D341Med (cell line): ENCODE data around the gene JPH3.

Experiments
- DNase-seq: peaks from one replicate; pipeline ENCODE4 v3.0.0; 2012; ENCODE audit warnings: low spot score

JPH3 gene

DNA sequence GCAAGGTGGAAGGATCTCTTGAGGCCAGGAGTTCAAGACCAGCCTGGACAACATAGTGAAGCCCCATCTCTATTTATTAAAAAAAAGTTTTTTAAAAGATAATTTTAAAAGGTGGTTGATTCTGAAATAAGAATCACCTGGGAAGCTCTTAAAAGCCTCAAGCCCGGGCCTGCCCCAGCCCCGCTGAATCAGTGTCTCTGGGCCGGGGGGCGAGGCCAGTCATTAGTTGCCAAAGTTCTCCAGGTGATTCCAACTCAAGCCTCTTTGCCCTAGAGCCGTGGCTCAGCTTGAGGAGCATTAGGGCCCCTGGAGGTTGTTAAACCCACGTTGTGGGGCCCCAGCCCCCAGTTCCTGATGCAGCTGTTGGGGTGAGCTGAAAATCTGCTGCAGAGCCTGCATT, 24.6 kb downstream of the JPH3 start:
- DNase-seq = no peak

DNA sequence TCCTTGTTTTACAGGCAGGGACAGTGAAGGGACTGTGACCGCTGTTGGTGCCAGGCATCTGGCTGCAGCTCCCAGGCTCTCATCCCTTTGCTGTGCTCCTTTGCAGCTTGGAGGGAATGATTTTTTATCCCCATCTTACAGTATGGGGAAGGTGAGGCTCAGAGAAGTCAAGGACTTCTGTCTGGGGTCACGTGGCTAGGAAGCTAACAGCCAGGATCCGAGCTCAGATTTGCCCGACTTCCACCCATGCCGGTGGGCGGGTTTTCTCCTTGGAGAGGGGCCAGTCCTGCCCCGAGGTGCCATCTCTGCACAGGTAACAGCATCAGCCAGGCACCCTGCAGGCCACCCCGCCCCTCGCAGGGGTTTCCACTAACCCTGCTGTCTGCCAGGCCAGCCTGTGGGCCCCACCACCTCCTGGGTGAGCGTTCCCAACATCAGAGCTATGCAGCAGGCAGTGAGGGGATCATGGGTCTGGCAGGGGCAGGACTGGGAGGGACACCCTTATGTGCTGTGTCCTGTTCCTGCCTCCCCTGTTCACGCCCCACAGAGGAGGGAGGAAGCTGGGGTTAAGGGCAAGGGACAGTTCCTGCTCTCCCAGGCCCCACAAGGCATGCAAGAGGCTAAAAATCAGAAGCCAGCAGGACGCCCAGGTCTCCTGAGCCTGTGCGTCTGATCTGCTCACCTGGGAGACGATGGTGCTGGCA, 25.4 kb downstream of the JPH3 start:
- DNase-seq = no peak

DNA sequence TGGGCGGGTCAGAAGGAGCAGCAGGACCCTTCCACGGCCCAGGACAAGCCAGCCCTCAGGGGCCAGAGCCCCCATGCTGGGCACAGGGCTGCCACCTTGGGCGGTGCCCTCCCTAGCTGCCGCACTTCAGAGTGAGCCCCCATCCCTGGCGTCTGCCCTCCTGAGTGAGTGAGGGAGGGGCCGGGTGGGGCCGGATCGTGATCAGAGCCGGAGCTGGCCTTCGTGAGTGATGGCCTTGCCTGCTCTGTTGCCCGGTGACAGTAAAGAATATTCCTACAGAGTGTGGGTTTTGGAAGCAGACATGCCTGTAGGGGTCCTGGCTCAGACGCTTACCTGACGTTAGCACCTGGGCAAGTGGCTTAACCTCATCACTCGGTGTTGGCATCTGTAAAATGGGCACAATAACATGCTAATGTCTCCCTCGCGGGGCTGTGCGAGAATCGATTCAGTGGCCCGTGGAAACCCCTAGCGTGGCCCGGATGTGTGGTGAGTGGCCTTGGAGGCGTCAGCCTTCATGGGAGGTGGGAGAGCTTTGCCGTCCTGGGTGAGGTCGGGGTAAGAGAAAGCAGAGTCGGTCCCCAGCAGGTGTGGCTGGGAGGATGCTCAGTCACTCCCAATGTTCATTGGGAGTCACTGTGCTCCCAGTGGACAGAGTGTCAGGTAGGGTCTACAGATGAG, 26.1 kb downstream of the JPH3 start:
- no peak for DNase-seq

DNA sequence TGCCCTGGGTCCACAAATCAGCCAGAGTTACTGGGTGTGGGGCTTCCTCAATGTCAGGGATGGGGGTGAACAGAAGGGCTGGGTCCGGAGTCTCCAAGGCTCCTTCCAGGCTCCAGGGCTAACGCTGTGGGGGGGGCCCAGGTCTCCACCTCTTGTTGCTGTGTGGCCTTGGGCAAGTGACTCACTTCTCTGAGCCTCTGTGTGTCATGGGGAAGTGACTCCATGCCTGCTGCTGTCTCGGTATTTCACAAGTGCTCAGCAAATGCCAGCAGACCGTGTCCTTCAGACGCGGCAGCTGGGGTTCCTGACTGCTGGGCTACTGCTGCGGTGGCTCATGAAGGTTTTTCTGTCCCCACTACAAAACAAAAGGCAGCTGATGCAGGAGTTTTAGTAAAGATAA, 26.6 kb downstream of the JPH3 start:
- DNase-seq = no peak

DNA sequence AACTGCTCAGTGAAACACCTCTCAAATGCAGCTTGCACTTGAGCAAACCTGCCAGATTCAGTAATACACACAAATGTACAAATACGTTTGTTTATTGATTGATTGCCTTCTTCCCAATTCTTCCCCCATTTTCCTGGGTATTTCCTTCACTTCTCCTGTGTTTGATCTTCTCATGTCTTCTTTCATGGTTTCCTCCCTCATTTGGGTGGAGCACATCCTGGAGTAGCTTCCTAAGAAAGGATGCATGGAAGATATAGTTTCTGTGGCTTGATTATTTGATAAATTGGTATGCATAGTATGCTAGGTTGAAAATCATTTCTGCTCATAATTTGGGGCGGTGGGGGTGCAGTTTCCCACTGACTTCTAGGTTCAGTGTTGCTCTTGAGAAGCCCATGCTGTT, 28.8 kb downstream of the JPH3 start:
- DNase-seq = no peak

DNA sequence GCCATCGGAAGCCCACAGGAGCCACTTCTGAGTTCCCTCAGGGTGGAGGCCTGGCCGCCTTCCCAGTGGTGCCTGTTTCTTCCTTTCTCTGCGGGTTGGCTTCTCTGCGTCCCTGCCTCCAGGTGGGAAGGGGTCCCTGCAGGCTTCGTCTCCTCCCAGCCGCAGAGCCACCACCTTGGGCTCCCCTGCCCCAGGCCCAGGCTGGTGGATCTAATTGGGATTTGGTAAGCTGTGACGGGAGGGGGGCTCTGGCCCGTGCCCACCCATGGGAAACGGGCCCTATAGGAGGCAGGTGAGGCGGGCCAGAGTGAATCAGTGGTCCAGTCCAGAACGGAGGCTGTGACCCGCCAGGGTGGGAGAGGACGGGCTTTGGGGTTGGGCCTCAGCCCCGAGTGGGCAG, 32.1 kb downstream of the JPH3 start:
- no peak for DNase-seq

DNA sequence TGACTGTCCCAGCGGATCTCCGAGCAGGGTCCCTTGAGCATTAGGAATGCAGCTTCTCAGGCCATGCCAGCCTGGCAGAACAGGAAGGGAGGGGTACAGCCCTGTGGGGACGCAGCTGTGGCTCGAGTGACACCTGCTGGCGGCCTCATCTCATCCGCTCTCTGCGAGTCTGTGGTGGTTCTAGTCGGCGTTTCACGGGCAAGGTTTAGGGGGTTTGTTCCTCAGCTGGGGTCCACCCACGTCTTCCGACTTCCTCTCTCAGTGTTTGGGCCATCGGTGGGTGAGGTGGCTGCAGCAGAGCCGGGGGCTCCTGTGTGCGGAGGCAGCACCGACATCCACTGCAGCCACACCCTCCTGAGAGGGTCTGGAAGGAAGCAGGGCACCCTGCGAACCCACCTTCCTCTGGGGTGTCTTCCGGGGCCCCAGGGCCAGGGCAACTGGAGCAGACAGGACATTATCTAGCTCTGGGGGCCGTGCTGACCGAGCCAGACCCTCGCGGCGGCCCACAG, 33.3 kb downstream of the JPH3 start:
- peak; percentile 89 for DNase-seq

DNA sequence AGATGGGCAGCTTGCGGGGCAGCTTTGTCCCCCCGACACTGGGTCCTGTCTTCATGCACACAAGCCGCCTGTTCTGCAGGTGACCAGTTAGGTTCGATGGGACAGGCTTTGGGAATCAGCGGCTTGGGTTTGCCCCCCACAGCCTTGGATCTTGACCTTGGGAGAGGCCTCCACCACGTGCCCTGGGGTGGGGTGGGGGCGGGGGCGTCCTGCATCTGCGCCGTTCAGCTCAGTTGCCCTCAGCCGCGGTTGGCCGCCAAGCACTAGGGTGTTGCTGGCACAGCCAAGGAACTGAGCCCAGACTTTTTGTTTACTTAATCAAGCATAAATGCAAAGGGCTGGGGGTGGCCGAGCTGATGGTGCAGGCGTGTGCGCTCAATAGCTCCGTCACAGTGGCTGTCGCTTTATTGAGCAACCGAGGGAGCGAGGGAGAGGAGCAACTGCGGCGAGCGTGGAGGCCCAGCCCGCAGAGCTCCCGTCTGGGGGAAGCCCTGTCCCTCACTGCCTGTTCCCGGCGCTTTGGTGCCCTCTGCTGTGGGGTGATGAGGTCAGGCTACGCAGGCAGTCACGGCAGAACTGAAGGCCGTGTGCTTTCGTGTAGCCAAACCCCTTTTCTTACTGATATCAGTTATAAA, 33.9 kb downstream of the JPH3 start:
- peak; percentile 90 for DNase-seq

DNA sequence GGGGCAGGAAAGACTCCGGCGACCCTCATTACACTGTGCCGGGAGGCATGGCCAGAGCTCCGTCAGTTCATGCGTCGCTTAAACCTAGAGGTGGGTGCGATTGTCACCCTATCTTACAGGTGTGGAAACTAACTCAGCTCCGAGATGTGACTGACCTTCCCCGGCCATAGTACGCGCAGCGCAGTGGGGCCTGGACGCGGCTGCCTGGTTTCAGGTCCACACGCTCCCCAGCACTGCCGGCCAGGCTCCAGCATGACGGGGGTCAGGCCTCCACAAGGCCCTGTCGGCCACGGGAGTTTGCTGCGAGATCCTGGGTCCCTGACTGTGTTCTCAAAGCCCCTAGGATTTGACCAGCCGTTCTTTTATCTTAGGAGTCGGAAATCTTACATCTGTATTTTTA, 34.4 kb downstream of the JPH3 start:
- DNase-seq = no peak

DNA sequence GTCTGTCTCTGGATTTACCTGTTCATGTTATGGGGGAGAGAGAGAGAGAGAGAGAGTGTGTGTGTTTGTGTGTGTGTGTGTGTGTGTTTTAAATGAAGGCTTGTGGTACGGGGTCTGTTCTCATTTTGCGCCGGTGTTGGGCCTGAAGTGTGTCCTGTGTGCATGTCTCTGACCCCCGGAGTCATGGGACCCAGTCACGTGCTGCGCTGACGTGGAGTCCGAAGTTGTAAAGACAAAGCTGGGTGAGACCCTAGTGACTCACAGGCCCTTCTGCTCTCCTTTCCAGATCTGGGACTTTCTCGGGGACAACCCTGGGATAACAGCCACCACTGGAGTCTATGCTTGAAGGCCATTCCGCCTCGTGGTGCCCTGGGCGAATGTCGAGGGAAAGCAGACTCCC, 35.0 kb downstream of the JPH3 start:
- no peak for DNase-seq

DNA sequence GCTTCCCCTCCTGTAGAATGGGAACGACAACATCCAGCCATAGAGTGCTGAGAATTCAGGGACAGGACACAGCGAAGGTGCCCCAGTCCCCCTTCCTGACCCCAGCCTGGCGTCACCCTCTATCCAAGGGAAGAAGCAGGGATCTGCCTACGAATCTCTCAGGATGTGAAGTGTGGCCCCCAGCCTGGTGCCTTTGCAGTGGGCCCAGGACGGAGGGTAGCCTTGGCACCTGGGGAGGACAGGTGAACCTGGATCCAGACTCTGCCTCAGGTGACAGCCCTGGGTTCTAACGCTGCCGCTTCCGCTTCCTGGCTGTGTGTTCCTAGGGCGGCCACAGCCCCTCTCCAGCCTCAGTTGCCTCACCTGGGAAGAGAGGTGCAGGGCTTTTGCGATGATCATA, 36.4 kb downstream of the JPH3 start:
- DNase-seq = no peak

DNA sequence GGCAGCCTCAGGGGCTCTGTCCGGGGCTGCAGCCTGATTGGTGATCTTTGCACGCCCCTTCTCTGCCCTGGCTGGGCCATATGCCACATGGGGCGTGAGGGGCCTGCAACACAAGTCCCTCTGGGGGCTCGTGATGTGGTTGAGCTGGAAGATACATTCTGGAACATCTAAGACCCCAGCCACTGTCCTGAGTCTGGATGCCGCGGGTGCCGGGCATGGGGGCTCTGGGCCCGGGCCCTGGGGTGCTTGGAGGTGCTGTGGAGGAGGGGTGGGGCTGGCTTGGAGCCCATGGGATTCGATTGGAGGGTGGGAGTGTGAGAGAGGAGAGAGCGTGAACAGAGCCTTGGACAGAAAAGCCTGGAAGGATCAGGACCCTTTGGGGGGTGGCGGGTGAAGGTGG, 39.4 kb downstream of the JPH3 start:
- DNase-seq = no peak

DNA sequence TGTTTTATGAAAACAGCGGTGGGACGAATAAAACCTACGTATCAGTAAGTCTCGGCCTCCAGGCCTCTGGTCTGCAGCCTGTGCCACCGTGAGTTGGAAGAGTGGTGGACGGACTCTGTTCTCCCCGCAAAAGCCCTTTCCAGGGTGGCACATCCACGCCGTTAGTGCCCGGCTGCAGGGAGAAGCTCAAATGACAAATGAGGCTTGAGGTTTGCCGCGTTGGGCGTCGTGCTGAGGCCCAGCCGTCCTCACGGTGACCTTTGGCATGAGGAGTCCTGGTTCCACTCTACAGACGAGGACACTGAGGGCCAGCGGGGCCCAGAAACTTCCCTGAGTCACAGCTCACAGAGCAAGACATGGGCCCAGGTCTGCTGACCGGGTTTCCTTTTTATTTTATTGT, 40.2 kb downstream of the JPH3 start:
- no peak for DNase-seq

DNA sequence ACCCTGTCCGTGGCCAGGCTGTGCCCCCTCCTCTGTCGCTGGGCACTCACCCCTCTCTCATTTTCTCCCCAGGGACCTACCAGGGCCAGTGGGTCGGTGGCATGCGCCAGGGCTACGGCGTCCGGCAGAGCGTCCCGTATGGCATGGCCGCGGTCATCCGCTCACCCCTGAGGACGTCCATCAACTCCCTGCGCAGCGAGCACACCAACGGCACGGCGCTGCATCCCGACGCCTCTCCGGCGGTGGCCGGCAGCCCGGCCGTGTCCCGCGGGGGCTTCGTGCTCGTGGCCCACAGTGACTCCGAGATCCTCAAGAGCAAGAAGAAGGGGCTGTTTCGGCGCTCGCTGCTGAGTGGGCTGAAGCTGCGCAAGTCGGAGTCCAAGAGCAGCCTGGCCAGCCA, 41.9 kb downstream of the JPH3 start:
- no peak for DNase-seq

DNA sequence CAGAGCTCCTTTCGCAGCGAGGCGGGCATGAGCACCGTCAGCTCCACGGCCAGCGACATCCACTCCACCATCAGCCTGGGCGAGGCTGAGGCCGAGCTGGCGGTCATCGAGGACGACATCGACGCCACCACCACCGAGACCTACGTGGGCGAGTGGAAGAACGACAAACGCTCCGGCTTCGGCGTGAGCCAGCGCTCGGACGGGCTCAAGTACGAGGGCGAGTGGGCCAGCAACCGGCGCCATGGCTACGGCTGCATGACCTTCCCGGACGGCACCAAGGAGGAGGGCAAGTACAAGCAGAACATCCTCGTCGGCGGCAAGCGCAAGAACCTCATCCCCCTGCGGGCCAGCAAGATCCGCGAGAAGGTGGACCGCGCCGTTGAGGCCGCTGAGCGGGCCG, 42.3 kb downstream of the JPH3 start:
- DNase-seq = no peak

DNA sequence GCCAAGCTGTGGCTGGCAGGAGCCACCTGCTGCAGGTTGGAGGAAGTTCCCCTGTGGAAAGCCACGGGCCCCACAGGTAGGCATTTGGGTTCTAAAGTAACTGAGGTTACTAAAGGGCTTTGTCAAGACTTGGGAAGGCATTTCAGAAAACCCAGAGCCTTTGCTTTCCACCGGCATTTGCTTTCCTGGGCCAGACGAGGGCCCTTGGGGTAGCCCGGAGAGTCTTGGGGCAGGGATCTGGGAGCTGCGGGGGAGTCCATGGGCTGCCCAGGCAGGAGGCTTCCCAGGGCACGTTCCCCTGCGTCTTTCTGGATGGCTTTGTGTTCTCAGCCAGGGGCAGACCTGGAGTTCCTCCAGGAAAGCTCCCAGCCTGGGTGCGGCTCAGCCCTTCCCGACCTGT, 43.5 kb downstream of the JPH3 start:
- no peak for DNase-seq

DNA sequence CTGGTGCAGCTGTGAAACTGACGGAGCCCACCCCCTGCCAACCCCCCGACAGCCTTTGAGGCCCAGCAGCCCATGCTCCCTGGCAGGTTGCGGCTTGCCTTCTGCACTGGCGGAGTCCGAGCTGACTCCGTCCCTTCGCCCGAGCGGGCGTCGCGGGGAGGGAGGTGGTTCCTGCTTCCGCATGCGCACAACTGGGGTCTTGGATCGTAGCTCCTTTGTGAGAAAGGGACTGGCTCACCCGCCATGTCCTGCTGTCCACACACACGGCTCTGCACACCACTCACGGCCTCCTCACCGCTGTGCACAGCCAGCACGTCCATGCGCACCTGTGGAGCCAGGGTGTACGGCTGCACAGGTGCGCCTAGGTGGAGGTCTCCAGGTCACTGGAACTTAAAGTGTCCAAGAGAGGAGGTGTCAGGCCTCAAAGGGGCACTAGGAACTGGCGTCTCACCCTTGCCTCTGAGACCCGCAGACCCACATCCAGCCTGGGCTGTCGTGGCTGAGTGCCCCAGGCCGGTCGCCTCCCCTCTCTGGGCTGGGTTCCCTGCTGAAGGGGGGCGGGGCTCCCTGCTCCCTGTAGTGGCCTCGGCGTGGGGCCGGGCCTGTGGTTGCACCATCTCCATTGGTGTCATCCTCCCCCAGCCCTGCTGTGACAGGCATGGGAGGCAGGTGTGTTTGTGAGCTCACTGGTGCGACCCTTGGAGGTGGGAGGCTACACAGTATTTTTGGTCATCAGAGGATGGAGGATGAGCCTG, 45.3 kb downstream of the JPH3 start:
- no peak for DNase-seq

DNA sequence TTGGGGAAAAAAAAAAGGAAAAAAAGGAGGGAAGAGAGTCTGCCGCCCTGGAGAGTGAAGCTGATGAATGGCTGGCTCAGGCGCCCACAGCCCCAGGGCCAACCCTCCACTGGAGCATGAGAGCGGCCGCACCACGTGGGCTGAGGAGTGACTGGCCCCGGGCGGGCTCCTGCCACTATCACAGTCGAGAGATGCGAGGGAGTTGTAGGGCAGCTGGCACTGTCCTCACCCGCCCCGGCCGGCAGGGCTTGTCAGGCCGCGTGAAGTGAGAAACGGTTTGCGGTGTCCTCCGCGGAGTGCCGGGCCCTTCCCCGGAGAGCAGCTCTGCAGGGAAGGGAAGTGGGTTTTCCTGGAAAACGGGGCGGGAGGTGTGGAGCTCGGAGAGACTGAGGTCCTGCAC, 45.9 kb downstream of the JPH3 start:
- DNase-seq = no peak

DNA sequence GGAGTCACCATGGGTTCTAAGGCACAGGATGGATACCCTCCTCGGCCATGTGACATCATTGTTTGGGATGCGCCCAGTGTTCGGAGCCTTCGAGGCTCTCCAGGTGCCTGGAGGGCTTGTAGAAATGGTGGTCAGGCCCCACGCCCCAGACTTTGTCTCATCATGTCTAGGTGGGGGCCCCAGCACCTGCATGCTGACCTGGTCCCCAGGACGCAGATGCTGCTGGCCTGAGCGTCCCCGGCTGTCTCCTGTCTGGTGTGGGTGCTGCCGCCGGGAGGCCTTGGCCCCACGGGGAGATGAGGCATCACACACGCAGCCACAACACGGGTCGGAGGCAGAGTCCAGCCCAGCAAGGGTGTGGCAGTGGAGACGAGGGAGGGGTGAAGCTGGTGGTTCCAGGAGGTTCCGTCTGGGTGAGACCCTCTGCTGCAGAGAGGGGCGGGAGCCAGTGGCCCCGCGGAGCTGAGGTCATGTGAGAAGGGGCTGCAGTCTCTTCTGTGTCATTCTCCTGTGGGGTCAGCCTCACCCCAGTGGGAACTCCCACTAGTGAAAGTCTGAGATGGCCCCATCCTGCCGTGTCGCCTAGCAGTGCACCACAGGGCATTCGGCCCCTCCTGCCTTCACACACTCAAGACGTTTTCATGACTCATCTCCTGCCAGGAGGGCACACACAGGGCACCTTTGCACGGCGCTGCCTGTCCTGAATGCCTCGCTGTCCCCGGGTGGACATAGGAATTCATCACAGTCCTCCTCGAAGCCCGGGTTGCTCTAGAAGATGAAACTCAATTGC, 46.6 kb downstream of the JPH3 start:
- no peak for DNase-seq

DNA sequence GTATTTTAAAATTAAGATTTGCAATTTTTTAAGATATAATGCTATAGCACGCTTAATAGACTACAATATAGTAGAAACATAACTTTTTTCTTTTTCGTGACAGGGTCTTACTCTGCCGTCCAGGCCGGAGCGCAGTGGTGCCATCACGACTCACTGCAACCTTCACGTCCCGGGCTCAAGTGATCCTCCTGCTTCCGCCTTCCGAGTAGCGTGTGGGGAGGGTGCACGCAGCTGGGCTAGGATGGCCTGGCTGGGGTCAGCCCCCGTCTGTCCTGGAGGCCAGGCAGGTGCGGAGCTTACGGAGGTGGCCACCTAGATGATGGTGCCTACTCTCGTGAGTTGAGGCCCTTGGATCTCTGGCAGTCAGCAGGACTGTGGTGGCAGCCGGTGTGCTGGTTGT, 50.1 kb downstream of the JPH3 start:
- DNase-seq = no peak

DNA sequence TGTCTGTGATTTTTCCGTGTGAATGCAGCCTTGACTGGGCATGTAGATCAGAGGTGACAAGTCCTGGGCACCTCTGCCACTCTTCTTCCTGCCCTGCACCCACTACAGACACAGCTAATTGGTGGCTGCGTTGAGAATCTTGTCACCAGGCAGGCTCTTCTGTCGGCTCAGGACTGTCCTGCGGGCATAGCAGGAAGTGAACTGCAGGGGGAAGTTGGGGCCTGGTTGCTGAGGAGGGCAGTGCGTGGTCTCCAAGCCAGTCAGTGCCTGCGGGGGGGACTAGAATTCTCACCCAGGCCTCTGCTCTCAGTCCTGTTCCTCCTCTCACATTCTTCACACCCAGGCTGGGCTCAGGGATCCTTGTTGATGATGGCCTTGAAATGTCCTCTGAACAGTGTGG, 50.5 kb downstream of the JPH3 start:
- no peak for DNase-seq

DNA sequence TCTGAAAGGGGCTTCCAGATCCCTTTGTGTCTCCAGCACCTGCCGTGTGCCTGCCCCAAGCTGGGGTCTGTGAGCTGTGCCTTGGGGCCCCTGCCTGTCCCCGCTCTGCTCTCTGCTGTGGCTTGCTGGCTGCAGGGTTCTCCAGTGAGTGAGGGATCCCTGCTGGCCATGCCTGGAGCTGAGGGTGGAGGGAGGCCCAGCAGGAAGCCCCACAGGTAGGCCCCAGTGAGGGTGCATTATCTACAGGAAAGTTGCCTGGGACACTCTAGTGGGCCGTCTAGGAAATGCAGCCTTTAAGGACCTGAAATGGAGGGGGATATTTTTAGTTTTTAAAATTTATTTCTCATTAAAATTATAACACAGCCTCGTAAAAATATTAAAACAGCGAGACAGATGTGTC, 50.9 kb downstream of the JPH3 start:
- DNase-seq = peak; percentile 57
